Transverse colon (tissue), 3 donors: ENCODE results near the gene THSD4.

Experiments used
- CTCF ChIP-seq, 5 experiments: fragments of 200-600 bp in 3 of 5; fragments of 450-650 bp in 2 of 5; sonication (generic) in 3 of 5; IDR thresholded peaks; 1 replicate in 2 of 5; 2 replicates in 3 of 5; pipeline ENCODE4 v1.5.1; 2016 to 2017; ENCODE audit warnings: antibody characterized with exemption in 5 of 5, inconsistent platforms in 3 of 5, mild to moderate bottlenecking in 2 of 5, moderate library complexity in 1 of 5
- EP300 ChIP-seq: sonication (generic); formaldehyde crosslinking; IDR thresholded peaks from one replicate; pipeline ENCODE4 v1.6.1; 2017; ENCODE audit warnings: antibody characterized with exemption, low read depth
- POLR2A ChIP-seq: fragments of 450-650 bp; IDR thresholded peaks from one replicate; pipeline ENCODE4 v1.6.1; 2016; ENCODE audit warnings: antibody characterized with exemption, mild to moderate bottlenecking, moderate library complexity

- TF ChIP-seq CTCF (IDR thresholded peaks at IDR 0.05): no peak
- no peak for TF ChIP-seq POLR2A
- no peak for TF ChIP-seq EP300
These were observed 322.1 kb downstream of the THSD4 start for GRCh38 chr15:71437404-71437803.
